MCF 10A (cell line): ENCODE results near the gene PNLIP. TPM values are rescaled to one million over a fixed set of nuclear protein-coding genes. Genes with fewer than 3 reads are reported as not detected.

Experiments
- BruUV-seq: library from RNA; stranded (reverse); fragments of 400-500 nt; replicated peaks from 2 replicates; lab custom pipeline; 2021; lab: Mats Ljungman, UMichigan
- CTCF ChIA-PET: fragments of 300-600 bp; sonication (Branson Sonifier 250); formaldehyde crosslinking; extraction: SDS; loops from one replicate; lab custom pipeline; 2021; ENCODE audit warnings: antibody characterized with exemption, inconsistent platforms; lab: Yijun Ruan, JAX
- POLR2A ChIA-PET: fragments of 300-600, 350-650 bp; sonication (Branson Sonifier 250); formaldehyde crosslinking; extraction: SDS; loops from one replicate; lab custom pipeline; 2020; ENCODE audit warnings: antibody characterized with exemption, inconsistent platforms; lab: Yijun Ruan, JAX
- DNase-seq: peaks from one replicate; pipeline ENCODE4 v3.0.0-alpha.2; 2018; ENCODE audit not compliant: unreplicated experiment
- H3K27ac Mint-ChIP-seq: one replicate; pipeline ENCODE4 v1.8.0; 2022; ENCODE audit warnings: mild to moderate bottlenecking, low read depth, mixed read lengths; ENCODE audit not compliant: unreplicated experiment
- H3K27me3 Mint-ChIP-seq: one replicate; pipeline ENCODE4 v1.8.0; 2022; ENCODE audit warnings: mixed read lengths; ENCODE audit not compliant: insufficient read depth, unreplicated experiment
- H3K36me3 Mint-ChIP-seq: one replicate; pipeline ENCODE4 v1.8.0; 2022; ENCODE audit warnings: mild to moderate bottlenecking, moderate library complexity, mixed read lengths; ENCODE audit not compliant: insufficient read depth, unreplicated experiment
- H3K4me1 Mint-ChIP-seq: one replicate; pipeline ENCODE4 v1.8.0; 2022; ENCODE audit warnings: mixed read lengths; ENCODE audit not compliant: insufficient read depth, unreplicated experiment
- H3K4me3 Mint-ChIP-seq: one replicate; pipeline ENCODE4 v1.8.0; 2022; ENCODE audit warnings: mild to moderate bottlenecking, moderate library complexity, mixed read lengths; ENCODE audit not compliant: unreplicated experiment
- H3K9me3 Mint-ChIP-seq: one replicate; pipeline ENCODE4 v1.8.0; 2022; ENCODE audit warnings: mixed read lengths; ENCODE audit not compliant: unreplicated experiment
- intact Hi-C: fragments of 100-400 bp; cut with micrococcal nuclease; formaldehyde crosslinking; loops from 2 replicates; pipeline ENCODE4 v1.14.1; 2022
- total RNA-seq: library from RNA; stranded (reverse); gene quantifications from 2 replicates; pipeline ENCODE4 v1.2.3, GENCODE V29; 2022
- TF ChIP-seq, protein P1 (sequence below): fragments of 200-600 bp; IDR thresholded peaks from one replicate; pipeline ENCODE4 v1.8.0; 2022; ENCODE audit warnings: antibody characterized with exemption, mild to moderate bottlenecking; ENCODE audit not compliant: unreplicated experiment

PNLIP gene
- total RNA-seq, 1 experiment from 2014 or later: not detected

DNA sequence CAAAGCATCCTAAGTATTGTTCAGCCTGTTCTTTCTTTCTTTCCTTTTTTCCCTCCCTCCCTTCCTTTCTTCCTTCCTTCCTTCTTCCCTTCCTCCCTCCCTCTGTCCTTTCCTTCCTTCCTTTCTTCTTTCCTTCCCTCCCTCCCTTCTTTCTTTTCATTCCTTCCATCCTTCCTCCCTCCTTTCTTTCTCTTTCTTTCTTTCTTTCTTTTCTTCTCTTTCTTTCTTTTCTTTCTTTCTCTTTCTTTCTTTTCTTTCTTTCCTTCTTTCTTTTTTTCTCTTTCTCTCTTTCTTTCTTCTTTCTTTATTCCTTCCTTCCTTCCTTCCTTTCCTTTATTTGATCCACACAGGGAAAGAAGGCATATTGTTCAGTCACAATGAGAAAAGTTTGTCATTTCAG lies 21.2 kb downstream of the PNLIP start:
- H3K4me1 Mint-ChIP-seq: no peaks in the 10 kb centered on the region
- H3K27ac Mint-ChIP-seq: no peak overlapping the region
- peaks cover 21% of the 10 kb centered on the region for H3K27me3 Mint-ChIP-seq
- H3K4me3 Mint-ChIP-seq: no peak overlapping the region
- POLR2A ChIA-PET: no interaction called here
- CTCF ChIA-PET: interaction anchor here (0.6 kb wide), 1 partner anchor 40 kb away, joined by 3 read pairs; no protein-coding TSS in a partner anchor
- H3K36me3 Mint-ChIP-seq: no peaks in the 10 kb centered on the region
- DNase-seq: no peak
- intact Hi-C loops: no loop called here
- TF ChIP-seq, protein P1, sequence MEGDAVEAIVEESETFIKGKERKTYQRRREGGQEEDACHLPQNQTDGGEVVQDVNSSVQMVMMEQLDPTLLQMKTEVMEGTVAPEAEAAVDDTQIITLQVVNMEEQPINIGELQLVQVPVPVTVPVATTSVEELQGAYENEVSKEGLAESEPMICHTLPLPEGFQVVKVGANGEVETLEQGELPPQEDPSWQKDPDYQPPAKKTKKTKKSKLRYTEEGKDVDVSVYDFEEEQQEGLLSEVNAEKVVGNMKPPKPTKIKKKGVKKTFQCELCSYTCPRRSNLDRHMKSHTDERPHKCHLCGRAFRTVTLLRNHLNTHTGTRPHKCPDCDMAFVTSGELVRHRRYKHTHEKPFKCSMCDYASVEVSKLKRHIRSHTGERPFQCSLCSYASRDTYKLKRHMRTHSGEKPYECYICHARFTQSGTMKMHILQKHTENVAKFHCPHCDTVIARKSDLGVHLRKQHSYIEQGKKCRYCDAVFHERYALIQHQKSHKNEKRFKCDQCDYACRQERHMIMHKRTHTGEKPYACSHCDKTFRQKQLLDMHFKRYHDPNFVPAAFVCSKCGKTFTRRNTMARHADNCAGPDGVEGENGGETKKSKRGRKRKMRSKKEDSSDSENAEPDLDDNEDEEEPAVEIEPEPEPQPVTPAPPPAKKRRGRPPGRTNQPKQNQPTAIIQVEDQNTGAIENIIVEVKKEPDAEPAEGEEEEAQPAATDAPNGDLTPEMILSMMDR: no peak
- no peaks in the 10 kb centered on the region for H3K9me3 Mint-ChIP-seq
- no TSS peak for BruUV-seq

DNA sequence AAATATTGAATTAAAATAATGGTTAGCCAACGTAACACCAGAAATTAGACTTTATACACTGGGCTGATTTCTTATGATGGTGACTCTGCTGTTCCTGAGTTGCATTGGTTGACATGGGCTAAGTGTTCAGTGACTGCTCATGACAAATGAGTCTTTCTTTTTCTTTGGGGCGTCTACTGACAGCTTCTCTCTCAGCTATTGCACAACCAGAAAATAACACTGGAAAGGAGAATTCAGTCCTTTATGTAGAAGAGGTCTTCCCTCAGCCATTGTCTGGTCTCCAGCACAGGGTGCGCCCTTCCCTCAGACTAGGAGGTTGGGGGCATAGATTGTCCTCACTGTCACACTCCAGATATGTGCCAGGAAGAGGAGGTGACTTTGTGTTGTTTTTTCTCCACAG lies 21.6 kb downstream of the PNLIP start:
- ChIA-PET CTCF (no interaction called here), POLR2A (no interaction called here)
- DNase-seq: peak; percentile 4
- no TSS peak for BruUV-seq
- intact Hi-C loops: no loop called here
- TF ChIP-seq, protein P1: no peak
- H3K27me3 Mint-ChIP-seq: peaks cover 17% of the 10 kb centered on the region
- no peak overlapping the region for H3K4me3 Mint-ChIP-seq
- no peaks in the 10 kb centered on the region for H3K4me1 Mint-ChIP-seq
- no peaks in the 10 kb centered on the region for H3K36me3 Mint-ChIP-seq
- H3K27ac Mint-ChIP-seq: no peak overlapping the region
- H3K9me3 Mint-ChIP-seq: no peaks in the 10 kb centered on the region

DNA sequence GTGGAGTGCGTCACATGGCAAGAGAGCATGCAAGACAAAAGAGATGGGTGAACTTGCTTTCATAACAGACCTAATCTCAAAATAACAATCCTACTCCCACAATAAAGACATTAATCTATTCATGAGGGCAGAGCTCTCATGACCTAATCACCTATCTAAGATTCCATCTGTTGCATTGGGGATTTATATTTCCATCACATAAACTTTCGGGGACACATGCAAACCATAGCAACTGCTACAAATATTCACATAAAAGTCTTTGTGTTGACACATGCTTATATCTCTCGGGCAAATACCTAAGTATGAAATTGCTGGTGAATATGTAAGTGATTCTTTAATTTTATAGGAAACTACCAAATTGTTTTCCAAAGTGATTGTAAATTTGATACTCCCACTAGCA lies 29.1 kb downstream of the PNLIP start:
- POLR2A ChIA-PET: no interaction called here
- TF ChIP-seq, protein P1: no peak
- intact Hi-C loops: no loop called here

DNA sequence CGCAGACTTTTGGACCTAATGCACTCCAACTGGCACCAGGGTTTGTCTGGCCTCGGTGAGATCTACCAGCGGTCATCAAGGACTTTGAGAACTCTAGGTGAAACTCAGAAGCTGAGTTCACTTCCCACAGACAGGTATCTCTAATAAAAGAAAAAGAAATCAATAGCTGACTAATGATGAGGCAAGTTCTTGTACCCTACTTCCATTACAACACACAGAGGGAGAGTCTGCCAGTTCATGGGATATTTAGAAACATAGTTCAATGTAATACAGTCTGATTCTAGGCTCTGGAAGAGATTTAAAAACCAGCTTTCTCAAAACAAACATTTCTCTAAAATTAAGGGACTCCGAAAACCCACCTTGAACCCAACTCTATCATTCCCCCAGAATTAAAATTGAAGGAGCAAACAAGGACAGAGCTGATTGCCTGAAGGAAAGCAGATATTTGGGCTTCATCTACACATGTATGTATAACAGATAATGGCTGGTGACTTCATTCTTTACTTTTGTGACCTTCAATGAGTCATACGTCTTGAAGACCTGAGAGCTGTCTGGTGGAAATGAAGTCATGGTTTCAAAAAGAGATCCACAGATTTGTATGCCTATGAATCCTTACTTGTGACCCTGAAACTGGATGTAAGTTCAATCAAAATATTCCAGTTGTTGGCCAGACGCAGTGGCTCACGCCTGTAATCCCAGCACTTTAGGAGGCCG lies 42.3 kb downstream of the PNLIP start:
- H3K27ac Mint-ChIP-seq: no peak overlapping the region
- no peaks in the 10 kb centered on the region for H3K4me1 Mint-ChIP-seq
- BruUV-seq: no TSS peak
- intact Hi-C loops: no loop called here
- H3K4me3 Mint-ChIP-seq: no peak overlapping the region
- H3K27me3 Mint-ChIP-seq: no peaks in the 10 kb centered on the region
- DNase-seq: no peak
- no peaks in the 10 kb centered on the region for H3K9me3 Mint-ChIP-seq
- CTCF ChIA-PET: interaction anchor here (0.6 kb wide), 2 partner anchors 237 to 1060 kb away, joined by 3 to 4 read pairs; no protein-coding TSS in a partner anchor
- TF ChIP-seq, protein P1: no peak
- POLR2A ChIA-PET: no interaction called here
- H3K36me3 Mint-ChIP-seq: no peaks in the 10 kb centered on the region

More for the DNA sequence above, 29.1 kb downstream of the PNLIP start:
- Mint-ChIP-seq H3K27ac (no peak overlapping the region), H3K4me3 (no peak overlapping the region), H3K36me3 (no peaks in the 10 kb centered on the region), H3K9me3 (no peaks in the 10 kb centered on the region), H3K4me1 (no peaks in the 10 kb centered on the region), H3K27me3 (peaks cover 54% of the 10 kb centered on the region)
- CTCF ChIA-PET: no interaction called here
- no peak for DNase-seq
- no TSS peak for BruUV-seq
